Activated naive CD8-positive, alpha-beta T cell (primary cell): ENCODE data around the gene RANBP6.
A peak's percentile ranks its signal among the peaks of the same experiment; 100 is the strongest.
"Not testable (repeated sequence)": the region's sequence is repeated elsewhere in the genome, so short reads cannot be mapped to it uniquely, and the experiment has no call there.

Source experiments
- H3K27ac Mint-ChIP-seq: one replicate; pipeline ENCODE4 v1.8.0; 2021; ENCODE audit warnings: mixed read lengths
- H3K27me3 Mint-ChIP-seq: one replicate; pipeline ENCODE4 v1.8.0; 2021; ENCODE audit warnings: mixed read lengths
- H3K36me3 Mint-ChIP-seq: one replicate; pipeline ENCODE4 v1.8.0; 2021; ENCODE audit warnings: mixed read lengths
- H3K4me1 Mint-ChIP-seq: one replicate; pipeline ENCODE4 v1.8.0; 2021; ENCODE audit warnings: low read depth, mixed read lengths
- H3K4me3 Mint-ChIP-seq: one replicate; pipeline ENCODE4 v1.8.0; 2021; ENCODE audit warnings: mild to moderate bottlenecking, mixed read lengths
- H3K9me3 Mint-ChIP-seq: one replicate; pipeline ENCODE4 v1.8.0; 2021; ENCODE audit warnings: low read depth, mixed read lengths

Gene RANBP6

DNA sequence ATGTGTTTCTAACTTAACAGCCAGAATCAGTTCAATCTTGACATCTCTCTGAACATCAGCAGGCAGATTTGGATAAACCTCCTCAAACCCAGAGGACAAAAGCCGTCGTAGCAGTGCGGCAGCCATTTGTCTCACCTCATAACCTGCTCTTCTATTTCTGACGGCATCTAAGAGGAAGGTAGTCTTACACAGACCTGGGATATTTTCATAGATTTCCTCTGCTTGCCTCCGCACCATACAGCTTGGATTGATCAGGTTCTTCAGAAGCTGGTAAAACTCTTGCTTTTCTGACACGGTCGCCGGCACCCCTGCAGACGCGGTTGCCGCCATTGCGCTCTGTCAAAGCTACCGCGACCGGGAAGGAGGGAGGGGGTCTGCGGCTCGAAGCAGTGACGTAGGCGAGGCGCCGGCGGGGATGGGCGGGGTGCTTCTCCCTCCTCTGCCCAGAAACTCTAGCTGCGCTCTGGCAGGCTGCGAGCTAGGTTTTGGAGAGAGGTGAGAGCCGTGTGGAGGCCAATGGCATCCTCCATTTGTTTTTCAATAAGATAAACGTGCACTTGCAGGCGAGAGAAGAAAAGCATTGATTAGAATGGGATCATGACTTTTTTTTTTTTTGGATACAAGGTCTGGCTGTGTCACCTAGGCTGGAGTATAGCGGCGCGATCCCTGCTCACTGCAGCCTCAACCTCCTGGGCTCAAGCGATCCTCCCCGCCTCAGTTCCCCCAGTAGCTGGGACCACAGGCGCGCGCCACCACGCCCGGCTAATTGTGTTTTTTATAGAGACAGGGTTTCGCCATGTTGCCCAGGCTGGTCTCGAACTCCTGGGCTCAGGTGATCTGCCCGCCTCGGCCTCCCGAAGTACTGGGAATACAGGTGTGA lies at the start of gene RANBP6:
Gene RANBP6 (minus strand): TSS at position 347 of the 880 bp plus-strand sequence. CDS start 17 bp downstream, at position 330.
- Mint-ChIP-seq H3K9me3 (peaks cover 10% of the 10 kb centered on the region), H3K4me3 (peak within 1 kb of the TSS; percentile 98), H3K27ac (peak within 1 kb of the TSS; percentile 97), H3K27me3 (no peaks in the 10 kb centered on the region), H3K4me1 (peaks cover 38% of the 10 kb centered on the region), H3K36me3 (peaks cover 30% of the 10 kb centered on the region)

GRCh38 chr9:6063146-6063545 lies 47.7 kb upstream of the RANBP6 start:
- not testable (repeated sequence) for H3K27me3 Mint-ChIP-seq, H3K4me3 Mint-ChIP-seq, H3K4me1 Mint-ChIP-seq, H3K9me3 Mint-ChIP-seq, H3K27ac Mint-ChIP-seq, H3K36me3 Mint-ChIP-seq

- no peaks in the 10 kb centered on the region for H3K4me1 Mint-ChIP-seq
- H3K9me3 Mint-ChIP-seq: no peaks in the 10 kb centered on the region
- peaks cover 6% of the 10 kb centered on the region for H3K27me3 Mint-ChIP-seq
These were observed 40.2 kb upstream of the RANBP6 start for GRCh38 chr9:6055666-6056065.

GRCh38 chr9:6055216-6055615 lies 39.8 kb upstream of the RANBP6 start:
- H3K4me3 Mint-ChIP-seq: no peak overlapping the region
- H3K9me3 Mint-ChIP-seq: no peaks in the 10 kb centered on the region
- H3K4me1 Mint-ChIP-seq: no peaks in the 10 kb centered on the region
- H3K36me3 Mint-ChIP-seq: no peaks in the 10 kb centered on the region
- peaks cover 6% of the 10 kb centered on the region for H3K27me3 Mint-ChIP-seq
- no peak overlapping the region for H3K27ac Mint-ChIP-seq

More at GRCh38 chr9:6055666-6056065, 40.2 kb upstream of the RANBP6 start:
- H3K27ac Mint-ChIP-seq: no peak overlapping the region
- H3K36me3 Mint-ChIP-seq: no peaks in the 10 kb centered on the region
- H3K4me3 Mint-ChIP-seq: no peak overlapping the region

DNA sequence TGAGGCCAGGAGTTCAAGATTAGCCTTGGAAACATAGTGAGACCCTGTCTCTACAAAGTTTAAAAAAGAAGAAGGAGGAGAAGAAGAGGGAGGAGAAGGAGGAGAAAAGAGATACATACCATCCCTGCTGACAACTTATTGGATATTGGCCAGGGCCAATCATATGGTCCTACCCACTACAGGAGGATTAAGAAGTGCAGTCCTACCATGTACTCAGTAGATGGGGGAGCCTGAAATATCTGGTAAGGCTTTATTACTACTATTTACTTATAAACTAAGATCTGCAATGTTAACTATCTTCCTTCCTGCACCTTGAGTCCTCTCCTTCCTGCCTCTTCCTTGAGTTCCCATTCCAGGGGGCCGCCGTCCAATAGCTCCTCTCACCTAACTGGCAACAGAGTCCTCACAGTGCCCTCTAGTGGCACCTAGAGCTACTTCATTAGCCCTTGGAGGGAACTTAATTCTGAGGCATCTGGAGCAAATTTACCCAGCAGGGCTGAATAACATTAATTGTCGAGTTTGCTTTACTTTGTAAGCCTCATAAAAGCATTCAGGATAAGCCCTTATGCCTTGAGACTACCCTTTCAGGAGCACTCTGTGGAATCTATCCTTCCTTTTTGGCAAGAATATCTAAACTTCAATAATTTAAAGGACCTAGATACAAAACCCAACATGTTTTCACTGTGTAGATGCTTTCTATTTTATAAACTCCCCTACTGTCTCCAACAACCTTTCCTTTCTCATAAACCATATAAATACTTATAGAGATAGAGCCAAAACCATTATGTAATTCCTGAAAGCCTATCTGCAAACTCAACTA lies 39.1 kb upstream of the RANBP6 start:
- H3K27me3 Mint-ChIP-seq: peaks cover 4% of the 10 kb centered on the region
- no peaks in the 10 kb centered on the region for H3K36me3 Mint-ChIP-seq
- H3K4me1 Mint-ChIP-seq: peaks cover 4% of the 10 kb centered on the region
- H3K27ac Mint-ChIP-seq: no peak overlapping the region
- H3K9me3 Mint-ChIP-seq: no peaks in the 10 kb centered on the region
- H3K4me3 Mint-ChIP-seq: no peak overlapping the region

- Mint-ChIP-seq H3K4me1 (peaks cover 4% of the 10 kb centered on the region), H3K27ac (no peak overlapping the region), H3K4me3 (no peak overlapping the region), H3K9me3 (no peaks in the 10 kb centered on the region), H3K36me3 (no peaks in the 10 kb centered on the region), H3K27me3 (peaks cover 4% of the 10 kb centered on the region)
These were observed 37.0 kb upstream of the RANBP6 start for GRCh38 chr9:6052293-6052919.

DNA sequence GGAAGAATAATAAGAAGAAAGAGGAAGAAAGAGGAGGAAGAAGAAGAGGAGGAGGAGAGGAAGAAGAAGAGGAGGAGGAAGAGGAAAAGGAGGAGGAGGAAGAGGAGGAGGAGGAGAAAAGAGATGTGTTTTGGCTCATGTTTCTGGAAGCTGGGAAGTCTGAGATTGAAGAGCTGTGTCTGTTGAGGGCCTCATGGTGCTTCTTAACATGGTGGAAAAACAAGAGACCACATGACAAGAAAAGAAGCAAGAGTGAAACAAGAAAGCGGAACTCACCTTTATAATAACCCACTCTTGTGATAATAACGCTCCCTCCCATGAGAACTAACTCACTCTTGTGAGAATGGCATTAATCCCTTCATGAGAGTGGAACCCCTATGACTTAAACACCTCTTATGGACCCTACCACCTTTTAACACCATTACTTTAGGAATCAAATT lies 36.1 kb upstream of the RANBP6 start:
- Mint-ChIP-seq H3K27me3 (peaks cover 8% of the 10 kb centered on the region), H3K4me3 (no peak overlapping the region), H3K27ac (no peak overlapping the region), H3K9me3 (no peaks in the 10 kb centered on the region), H3K4me1 (peaks cover 4% of the 10 kb centered on the region), H3K36me3 (no peaks in the 10 kb centered on the region)

- no peak overlapping the region for H3K4me3 Mint-ChIP-seq
- no peaks in the 10 kb centered on the region for H3K36me3 Mint-ChIP-seq
- no peaks in the 10 kb centered on the region for H3K9me3 Mint-ChIP-seq
- H3K27ac Mint-ChIP-seq: no peak overlapping the region
- peaks cover 8% of the 10 kb centered on the region for H3K27me3 Mint-ChIP-seq
- peaks cover 4% of the 10 kb centered on the region for H3K4me1 Mint-ChIP-seq
These were observed 34.4 kb upstream of the RANBP6 start for GRCh38 chr9:6049798-6050197.

- Mint-ChIP-seq H3K27ac (no peak overlapping the region), H3K4me1 (peaks cover 4% of the 10 kb centered on the region), H3K9me3 (no peaks in the 10 kb centered on the region), H3K36me3 (no peaks in the 10 kb centered on the region), H3K4me3 (no peak overlapping the region), H3K27me3 (peaks cover 8% of the 10 kb centered on the region)
These were observed 32.6 kb upstream of the RANBP6 start for GRCh38 chr9:6048039-6048438.

DNA sequence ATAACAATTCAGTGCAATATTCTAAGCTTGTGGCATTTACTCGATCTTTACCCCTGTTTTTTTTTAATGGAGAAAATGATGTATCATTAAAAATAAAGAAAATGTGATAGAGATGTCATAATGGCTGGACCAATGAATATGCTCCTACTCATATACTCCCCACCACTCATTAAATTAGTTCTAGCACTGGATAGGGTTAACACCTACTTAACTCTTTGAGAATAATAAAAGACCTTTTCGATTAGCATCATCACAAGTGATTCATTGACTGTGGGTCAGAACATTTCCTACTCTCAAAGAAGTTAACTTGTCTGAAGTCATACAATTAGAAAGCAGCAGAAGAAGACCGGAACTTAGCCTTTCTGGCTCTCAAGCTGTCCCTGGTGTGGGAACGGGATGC lies 31.6 kb upstream of the RANBP6 start:
- H3K27ac Mint-ChIP-seq: no peak overlapping the region
- peaks cover 5% of the 10 kb centered on the region for H3K27me3 Mint-ChIP-seq
- no peaks in the 10 kb centered on the region for H3K36me3 Mint-ChIP-seq
- peaks cover 4% of the 10 kb centered on the region for H3K4me1 Mint-ChIP-seq
- no peaks in the 10 kb centered on the region for H3K9me3 Mint-ChIP-seq
- no peak overlapping the region for H3K4me3 Mint-ChIP-seq

DNA sequence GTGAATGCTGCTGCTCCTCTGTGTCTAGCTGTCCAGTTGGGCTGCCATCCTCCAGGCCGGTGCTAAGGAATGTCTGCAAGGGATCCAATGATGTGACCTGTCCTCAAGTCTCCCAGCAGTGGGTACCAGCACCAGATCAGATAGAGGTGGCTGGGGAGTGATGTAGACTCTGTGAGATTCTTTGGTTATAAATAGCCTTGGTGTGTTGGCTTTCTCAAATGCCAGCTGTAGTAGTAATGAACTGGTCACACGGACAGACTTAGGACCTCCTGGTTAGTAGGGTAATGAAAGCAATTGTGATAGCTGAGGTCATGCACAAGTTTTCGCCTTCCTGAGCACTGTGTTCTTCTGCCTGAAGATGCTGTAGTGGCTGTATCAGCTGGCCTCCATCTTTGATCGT lies 29.9 kb upstream of the RANBP6 start:
- Mint-ChIP-seq H3K27ac (no peak overlapping the region), H3K4me3 (no peak overlapping the region), H3K4me1 (peaks cover 4% of the 10 kb centered on the region), H3K9me3 (no peaks in the 10 kb centered on the region), H3K27me3 (peaks cover 4% of the 10 kb centered on the region), H3K36me3 (no peaks in the 10 kb centered on the region)

DNA sequence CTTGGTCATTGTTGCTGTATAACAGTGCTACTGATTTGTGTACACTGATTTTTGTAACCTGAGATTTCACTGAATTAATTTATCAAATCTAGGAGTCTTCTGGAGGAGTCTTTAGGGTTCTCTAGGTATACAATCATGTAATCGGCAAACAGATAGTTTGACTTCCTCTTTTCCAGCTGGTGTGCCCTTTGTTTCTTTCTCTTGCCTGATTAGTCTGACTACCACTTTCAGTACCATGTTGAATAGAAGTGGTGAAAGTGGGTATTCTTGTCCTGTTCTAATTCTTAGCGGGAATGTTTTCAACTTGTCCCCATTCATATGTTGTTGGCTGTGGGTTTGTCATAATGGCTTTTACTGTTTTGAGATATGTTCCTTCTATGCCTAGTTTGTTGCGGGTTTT lies 24.7 kb upstream of the RANBP6 start:
- H3K27ac Mint-ChIP-seq: no peak overlapping the region
- H3K36me3 Mint-ChIP-seq: no peaks in the 10 kb centered on the region
- no peak overlapping the region for H3K4me3 Mint-ChIP-seq
- no peaks in the 10 kb centered on the region for H3K4me1 Mint-ChIP-seq
- no peaks in the 10 kb centered on the region for H3K9me3 Mint-ChIP-seq
- no peaks in the 10 kb centered on the region for H3K27me3 Mint-ChIP-seq

DNA sequence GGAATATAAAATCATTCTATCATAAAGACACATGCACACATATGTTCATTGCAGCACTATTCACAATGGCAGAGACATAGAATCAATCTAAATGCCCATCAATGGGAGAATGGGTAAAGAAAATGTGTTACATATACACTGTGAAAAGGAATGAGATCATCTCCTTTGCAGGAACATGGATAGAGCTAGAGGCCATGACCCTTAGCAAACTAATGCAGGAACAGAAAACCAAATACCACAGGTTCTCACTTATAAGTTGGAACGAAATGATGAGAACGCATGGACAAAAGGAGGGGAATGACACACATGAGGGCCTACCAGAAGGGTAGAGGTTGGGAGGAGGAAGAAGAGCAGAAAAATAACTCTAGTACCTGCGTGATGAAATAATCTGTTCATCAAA lies 21.0 kb upstream of the RANBP6 start:
- Mint-ChIP-seq H3K4me1 (no peaks in the 10 kb centered on the region), H3K27ac (no peak overlapping the region), H3K36me3 (no peaks in the 10 kb centered on the region), H3K4me3 (no peak overlapping the region), H3K9me3 (no peaks in the 10 kb centered on the region), H3K27me3 (no peaks in the 10 kb centered on the region)

GRCh38 chr9:6034954-6035353 lies 19.5 kb upstream of the RANBP6 start:
- Mint-ChIP-seq H3K36me3 (no peaks in the 10 kb centered on the region), H3K27ac (no peak overlapping the region), H3K4me1 (no peaks in the 10 kb centered on the region), H3K27me3 (peaks cover 3% of the 10 kb centered on the region), H3K4me3 (no peak overlapping the region), H3K9me3 (no peaks in the 10 kb centered on the region)
